Caki2 (cell line): ENCODE measurements around the gene SCRT2. TPM values are rescaled to one million over a fixed set of nuclear protein-coding genes. Genes with fewer than 3 reads are reported as not detected.
A peak's percentile ranks its signal among the peaks of the same experiment; 100 is the strongest.

ENCODE experiments used
- DNase-seq: peaks from one replicate; pipeline ENCODE4 v3.0.0-alpha.2; 2015; ENCODE audit warnings: low read depth
- in situ Hi-C: cut with HindIII; loops from 2 replicates; pipeline ENCODE4 v1.10.0; 2016; ENCODE audit warnings: low sequenced_read_pairs, low pct_unique_long_range_greater_than_20kb, mixed read lengths
- total RNA-seq: library from RNA; depleted of rRNA; stranded (reverse); fragments of >200 nt; shearing (Covaris generic); gene quantifications from 2 replicates; pipeline ENCODE4 v1.2.3, GENCODE V29; 2014; ENCODE audit warnings: low replicate concordance

SCRT2 gene
- total RNA-seq, 1 experiment from 2014 or later = not detected

- DNase-seq = no peak
- in situ Hi-C loops = no loop called here
These were observed 13.1 kb downstream of the SCRT2 start for GRCh38 chr20:662277-663192.

GRCh38 chr20:661474-662270, 13.9 kb downstream of the SCRT2 start:
- in situ Hi-C loops = no loop called here

GRCh38 chr20:658731-659291, 16.8 kb downstream of the SCRT2 start:
- no peak for DNase-seq
- in situ Hi-C loops = no loop called here

More at GRCh38 chr20:661474-662270, 13.9 kb downstream of the SCRT2 start:
- DNase-seq = no peak

- in situ Hi-C loops = no loop called here
- no peak for DNase-seq
These were observed 17.4 kb downstream of the SCRT2 start for GRCh38 chr20:658202-658601.

GRCh38 chr20:655726-656624, 19.6 kb downstream of the SCRT2 start:
- no peak for DNase-seq
- in situ Hi-C loops = no loop called here

GRCh38 chr20:654417-654750, 21.2 kb downstream of the SCRT2 start:
- in situ Hi-C loops = no loop called here
- no peak for DNase-seq

GRCh38 chr20:653590-654416, 21.8 kb downstream of the SCRT2 start:
- no peak for DNase-seq
- in situ Hi-C loops = no loop called here

GRCh38 chr20:653110-653589, 22.5 kb downstream of the SCRT2 start, which contains the start of gene SRXN1:
TSS of gene SRXN1 (minus strand) at chr20:653200. CDS start at chr20:653185, 15 bp downstream.
- in situ Hi-C loops = no loop called here

GRCh38 chr20:652615-653109, 22.9 kb downstream of the SCRT2 start:
- in situ Hi-C loops = no loop called here
- DNase-seq = no peak

More at GRCh38 chr20:653110-653589, 22.5 kb downstream of the SCRT2 start, which contains the start of gene SRXN1:
- peak; percentile 95 for DNase-seq

- in situ Hi-C loops = no loop called here
- peak; percentile 48 for DNase-seq
These were observed 23.6 kb downstream of the SCRT2 start for GRCh38 chr20:651713-652614.

GRCh38 chr20:650954-651353, 24.6 kb downstream of the SCRT2 start:
- DNase-seq = no peak
- in situ Hi-C loops = no loop called here

GRCh38 chr20:650281-650680, 25.3 kb downstream of the SCRT2 start:
- no peak for DNase-seq
- in situ Hi-C loops = no loop called here

- no peak for DNase-seq
- in situ Hi-C loops = loop anchor here (10.0 kb wide), 1 partner anchor 113 kb away; no protein-coding TSS in a partner anchor
These were observed 28.1 kb downstream of the SCRT2 start for GRCh38 chr20:647479-648019.

GRCh38 chr20:646868-647233, 28.8 kb downstream of the SCRT2 start:
- no peak for DNase-seq
- in situ Hi-C loops = loop anchor here (10.0 kb wide), 1 partner anchor 112 kb away; no protein-coding TSS in a partner anchor

- in situ Hi-C loops = loop anchor here (10.0 kb wide), 1 partner anchor 111 kb away; no protein-coding TSS in a partner anchor
- DNase-seq = peak; percentile 61
These were observed 29.3 kb downstream of the SCRT2 start for GRCh38 chr20:646107-646867.
